GM18505 (cell line): ENCODE data around the gene CLASP1.
"Not testable (repeated sequence)": the region's sequence is repeated elsewhere in the genome, so short reads cannot be mapped to it uniquely, and the experiment has no call there.

ENCODE experiments used
- ATAC-seq: cut with Tn5 transposase; IDR thresholded peaks from one replicate; pipeline ENCODE4 v1.9.1; 2021; ENCODE audit not compliant: unreplicated experiment
- POLR2A ChIP-seq: IDR thresholded peaks from 4 replicates; pipeline ENCODE4 v1.6.1; 2011; ENCODE audit warnings: borderline replicate concordance; ENCODE audit not compliant: insufficient read depth, insufficient read length; ENCODE audit errors: extremely low read depth

CLASP1 gene

DNA sequence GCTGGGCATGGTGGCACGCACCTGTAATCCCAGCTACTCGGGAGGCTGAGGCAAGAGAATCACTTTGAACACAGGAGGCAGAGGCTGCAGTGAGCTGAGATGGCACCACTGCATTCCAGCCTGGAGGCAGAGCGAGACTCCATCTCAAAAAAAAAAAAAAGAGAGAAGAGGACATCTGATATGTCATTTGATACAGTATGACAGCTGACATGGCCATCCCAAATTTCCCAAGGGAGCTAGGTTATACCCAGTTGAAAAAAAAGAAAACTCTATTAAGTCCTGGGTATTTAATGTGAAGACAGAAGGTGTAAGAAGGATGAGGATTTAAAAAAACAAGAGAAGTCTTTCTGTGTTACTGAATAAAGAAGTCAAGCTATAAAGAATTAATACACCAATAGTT, 23.3 kb downstream of the CLASP1 start:
- ATAC-seq: no peak
- no peak for TF ChIP-seq POLR2A

DNA sequence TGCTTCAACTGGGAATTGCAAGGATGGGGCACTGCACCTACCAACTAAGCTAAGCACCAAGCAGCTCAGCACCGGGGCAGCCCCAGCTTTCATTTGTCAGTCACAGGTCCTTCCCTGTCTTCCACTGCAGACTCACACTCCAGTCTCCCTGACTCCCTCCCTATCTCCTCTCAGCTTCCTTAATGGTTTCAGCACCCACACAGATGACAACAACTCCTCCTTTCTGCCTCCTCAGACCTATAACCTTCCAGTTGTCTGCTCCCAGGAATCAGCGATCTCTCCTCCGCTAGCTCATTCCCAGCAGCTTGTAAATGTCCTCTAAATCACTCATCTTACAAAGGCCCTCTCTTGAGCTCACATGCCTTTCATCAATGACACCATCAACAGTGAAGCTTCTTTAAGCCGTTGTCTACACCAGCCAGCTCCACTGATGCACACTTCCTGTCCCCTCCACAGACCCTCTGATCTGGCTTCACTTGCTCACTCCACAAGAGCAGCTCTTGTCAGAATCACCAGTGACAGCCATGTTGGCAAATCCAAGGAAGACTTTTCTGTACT, 32.1 kb downstream of the CLASP1 start:
- TF ChIP-seq POLR2A: no peak
- ATAC-seq: peak; percentile 53

DNA sequence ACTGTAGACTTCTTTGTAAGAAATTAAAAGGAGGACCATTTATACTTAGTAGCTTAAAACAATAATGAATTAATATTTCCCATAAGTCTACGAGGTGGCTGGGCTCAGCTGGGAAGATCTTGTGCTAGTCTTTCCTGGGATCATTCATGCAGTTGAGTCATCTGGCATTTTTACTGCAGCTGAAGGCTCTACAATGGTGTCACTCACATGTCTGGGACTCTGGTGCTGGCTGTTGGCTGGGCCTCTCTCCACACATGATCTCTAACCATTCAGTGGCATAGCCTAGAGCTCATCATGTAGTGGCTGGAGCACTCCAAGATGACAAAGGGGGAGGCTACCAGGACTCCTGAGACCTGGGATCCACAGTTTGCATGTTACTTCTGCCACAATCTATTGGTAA, 35.5 kb downstream of the CLASP1 start:
- TF ChIP-seq POLR2A: no peak
- ATAC-seq: no peak

DNA sequence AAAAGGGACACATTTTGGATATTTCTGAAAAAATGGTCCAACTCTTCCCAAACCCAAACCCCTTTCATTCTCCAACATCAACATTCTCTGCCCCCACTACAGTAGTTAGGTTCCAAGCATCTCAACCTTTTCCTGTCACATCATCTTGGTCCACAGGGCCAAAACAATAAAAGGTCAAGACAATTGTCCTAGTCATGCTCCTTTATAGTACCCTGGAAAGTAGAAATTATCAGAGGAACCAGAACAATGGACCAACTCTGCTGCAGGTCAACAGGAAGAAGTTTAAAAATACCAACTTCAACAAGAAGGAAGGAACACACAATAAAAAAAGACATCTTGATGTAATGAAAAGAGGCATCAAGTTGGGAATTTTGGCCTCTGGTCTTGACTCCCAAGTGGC, 36.1 kb downstream of the CLASP1 start:
- ATAC-seq: no peak
- TF ChIP-seq POLR2A: no peak

DNA sequence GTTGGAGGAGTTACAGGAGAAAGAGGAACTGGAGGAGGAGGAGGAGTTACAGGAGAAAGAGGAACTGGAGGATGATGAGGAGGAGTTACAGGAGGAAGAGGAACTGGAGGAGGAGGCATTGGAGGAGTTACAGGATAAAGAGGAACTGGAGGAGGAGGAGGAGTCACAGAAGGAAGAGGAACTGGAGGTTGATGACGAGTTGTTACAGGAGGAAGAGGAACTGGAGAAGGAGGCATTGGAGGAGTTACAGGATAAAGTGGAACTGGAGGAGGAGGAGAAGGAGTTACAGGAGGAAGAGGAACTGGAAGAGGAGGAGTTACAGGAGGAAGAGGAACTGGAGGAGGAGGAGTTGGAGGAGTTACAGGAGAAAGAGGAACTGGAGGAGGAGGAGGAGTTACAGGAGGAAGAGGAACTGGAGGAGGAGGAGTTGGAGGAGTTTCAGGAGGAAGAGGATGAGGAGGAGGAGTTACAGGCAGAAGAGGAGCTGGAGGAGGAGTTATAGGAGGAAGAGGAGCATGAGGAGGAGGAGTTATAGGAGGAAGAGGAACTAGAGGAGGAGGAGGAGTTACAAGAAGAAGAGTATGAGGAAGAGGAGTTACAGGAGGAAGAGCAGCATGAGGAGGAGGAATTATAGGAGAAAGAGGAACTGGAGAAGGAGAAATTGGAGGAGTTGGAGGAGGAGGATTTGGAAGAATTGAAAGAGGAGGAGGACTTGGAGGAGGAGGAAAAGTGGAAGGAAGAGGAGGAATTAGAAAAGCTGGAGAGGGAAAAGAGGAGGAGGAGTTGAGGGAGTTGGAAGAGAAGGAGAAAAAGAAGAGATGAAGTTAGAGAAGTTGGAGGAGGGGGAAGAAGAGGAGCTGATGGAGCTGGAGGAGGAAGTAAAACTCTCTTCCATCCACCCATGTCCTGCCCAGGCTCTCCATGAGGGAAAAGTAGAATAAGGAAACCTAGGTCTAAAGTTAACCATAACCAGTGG, 37.2 kb downstream of the CLASP1 start:
- no peak for TF ChIP-seq POLR2A
- no peak for ATAC-seq

DNA sequence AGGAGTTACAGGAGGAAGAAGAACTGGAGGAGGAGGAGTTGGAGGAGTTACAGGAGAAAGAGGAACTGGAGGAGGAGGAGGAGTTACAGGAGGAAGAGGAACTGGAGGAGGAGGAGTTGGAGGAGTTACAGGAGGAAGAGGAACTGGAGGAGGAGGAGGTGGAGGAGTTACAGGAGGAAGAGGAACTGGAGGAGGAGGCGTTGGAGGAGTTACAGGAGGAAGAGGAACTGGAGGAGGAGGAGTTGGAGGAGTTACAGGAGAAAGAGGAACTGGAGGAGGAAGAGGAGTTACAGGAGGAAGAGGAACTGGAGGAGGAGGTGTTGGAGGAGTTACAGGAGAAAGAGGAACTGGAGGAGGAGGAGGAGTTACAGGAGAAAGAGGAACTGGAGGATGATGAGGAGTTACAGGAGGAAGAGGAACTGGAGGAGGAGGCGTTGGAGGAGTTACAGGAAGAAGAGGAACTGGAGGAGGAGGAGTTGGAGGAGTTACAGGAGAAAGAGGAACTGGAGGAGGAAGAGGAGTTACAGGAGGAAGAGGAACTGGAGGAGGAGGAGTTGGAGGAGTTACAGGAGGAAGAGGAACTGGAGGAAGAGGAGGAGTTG, 38.1 kb downstream of the CLASP1 start:
- not testable (repeated sequence) for ATAC-seq

DNA sequence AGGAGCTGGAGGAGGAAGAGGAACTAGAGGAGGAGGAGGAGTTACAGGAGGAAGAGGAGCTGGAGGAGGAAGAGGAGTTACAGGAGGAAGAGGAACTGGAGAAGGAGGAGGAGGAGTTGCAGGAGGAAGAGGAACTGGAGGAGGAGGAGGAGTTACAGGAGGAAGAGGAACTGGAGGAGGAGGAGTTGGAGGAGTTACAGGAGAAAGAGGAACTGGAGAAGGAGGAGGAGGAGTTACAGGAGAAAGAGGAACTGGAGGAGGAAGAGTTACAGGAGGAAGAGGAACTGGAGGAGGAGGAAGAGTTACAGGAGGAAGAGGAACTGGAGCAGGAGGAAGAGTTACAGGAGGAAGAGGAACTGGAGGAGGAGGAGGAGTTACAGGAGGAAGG, 38.8 kb downstream of the CLASP1 start:
- not testable (repeated sequence) for ATAC-seq

DNA sequence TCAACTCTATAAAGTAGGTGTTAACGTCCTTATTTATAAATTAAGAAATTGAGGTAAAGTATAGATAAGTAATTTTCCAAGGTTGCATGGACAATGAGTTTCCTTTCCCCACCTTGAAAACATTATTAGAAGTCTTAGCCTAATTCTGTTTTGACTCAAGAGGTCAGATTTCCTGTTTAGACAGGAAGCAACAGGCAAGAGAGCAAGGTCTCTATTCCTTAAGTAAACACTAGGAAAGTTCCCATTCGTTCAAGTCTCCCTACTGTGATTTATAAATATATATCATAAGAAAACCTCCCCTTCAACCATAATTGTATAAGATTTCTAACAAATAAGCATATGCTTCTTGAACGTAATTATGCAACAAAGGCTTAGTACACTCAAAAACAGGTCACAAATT, 40.3 kb downstream of the CLASP1 start:
- TF ChIP-seq POLR2A: no peak
- no peak for ATAC-seq

DNA sequence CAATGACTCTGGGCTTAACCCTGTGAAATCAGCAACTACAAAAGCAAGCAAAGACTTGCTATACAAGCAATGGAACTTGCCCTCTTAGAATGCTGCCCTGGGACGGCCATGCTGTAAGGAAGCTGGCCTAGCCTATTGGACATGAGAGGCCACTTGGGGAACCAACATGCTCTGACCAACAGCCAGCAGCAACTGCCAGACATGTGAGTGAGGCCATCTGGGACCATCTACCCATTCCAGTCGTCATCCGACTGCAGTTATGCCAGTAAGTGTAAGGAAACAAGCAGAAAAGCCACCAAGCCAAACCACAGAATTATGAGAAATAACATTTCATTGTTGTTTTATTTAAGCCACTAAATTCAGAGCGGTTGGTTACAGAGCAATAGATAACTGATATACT, 40.9 kb downstream of the CLASP1 start:
- no peak for ATAC-seq
- TF ChIP-seq POLR2A: no peak

DNA sequence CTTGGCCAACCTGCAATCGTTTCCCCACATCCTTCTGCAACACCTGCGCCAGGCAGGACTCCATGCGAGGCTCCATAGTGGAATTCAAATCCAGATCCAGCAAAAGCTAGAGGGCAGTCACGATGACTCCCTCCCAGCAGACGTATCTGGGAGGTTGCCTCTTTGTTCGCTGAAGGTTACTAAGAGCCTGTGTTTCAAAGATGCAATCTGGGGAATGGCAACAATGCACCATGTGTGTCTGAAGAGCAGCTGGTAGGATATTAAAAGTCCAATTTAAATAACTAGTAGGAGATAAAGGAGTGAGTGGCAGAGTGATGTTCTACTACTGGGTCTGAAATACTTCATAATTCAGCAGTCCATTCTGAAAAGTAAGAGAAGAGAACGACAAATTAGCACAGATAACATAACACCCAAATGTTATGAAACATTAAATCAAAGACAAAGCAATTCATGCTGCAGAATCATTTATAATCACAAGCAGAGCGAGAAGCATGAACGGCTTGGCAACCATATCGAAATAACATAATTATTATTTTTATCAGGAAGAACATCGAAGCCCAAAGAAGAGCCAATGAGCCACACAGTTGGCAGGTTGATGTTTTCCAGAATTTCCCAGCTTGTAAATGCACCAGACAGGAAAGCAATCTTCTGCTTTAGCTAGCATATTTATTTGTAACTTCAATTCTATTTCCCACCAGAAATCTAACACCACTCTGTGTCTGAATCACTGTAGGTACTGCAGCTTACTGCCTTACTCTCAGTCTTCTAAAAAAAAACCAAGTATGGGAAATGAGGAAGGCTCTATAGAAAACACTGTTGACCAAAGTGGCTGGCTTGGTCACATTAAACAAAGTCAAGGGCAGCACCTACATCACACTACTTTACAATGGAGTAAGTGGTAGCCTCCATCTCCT, 43.2 kb downstream of the CLASP1 start:
- no peak for TF ChIP-seq POLR2A
- no peak for ATAC-seq

DNA sequence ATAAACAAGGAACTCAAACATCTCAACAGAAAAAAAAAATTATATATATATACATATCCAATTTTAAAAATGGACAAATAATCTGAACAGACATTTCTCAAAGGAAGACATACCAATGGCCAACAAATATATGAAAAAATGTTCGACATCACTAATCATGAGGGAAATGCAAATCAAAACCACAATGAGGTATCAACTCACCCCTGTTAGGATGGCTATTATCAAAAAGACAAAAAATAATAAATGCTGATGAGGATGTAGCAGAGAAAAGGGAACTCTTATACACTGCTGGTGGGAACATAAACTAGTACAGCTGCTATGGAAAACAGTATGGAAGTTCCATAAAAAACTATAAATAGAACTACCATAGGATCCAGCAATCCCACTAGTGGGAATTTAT, 46.1 kb downstream of the CLASP1 start:
- TF ChIP-seq POLR2A: no peak
- ATAC-seq: no peak

DNA sequence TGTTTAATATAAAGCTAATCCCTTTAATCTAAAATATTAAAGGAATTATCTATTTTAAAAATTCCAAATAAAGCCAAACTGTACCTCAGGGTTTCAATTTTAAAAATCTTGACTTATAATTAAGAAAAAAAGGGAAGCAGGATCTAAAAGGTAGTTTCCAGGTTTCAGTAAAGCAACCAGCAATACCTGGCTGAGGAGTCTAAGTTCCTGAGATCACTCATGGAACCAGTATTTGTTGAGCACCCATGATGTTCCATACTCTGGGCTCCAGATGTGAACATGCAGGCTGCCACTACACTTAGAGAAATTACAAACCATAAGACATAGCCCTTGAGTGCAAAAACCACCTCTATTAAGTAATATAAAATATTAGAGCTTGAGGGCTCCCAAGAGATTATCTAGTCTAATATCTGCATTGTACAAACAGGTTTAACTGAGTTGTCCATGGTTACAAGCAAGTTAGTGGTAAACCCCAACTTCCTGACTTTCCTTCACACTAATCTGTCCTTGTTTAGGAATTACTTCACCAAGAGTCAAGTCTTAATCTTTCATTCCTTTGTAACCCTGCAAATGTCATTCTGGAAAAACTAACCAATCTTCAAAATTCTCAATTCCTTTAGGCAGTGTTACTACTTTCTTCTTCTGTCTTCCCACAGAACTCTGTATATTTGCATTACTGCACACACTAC, 49.2 kb downstream of the CLASP1 start:
- ATAC-seq: no peak
- TF ChIP-seq POLR2A: no peak

DNA sequence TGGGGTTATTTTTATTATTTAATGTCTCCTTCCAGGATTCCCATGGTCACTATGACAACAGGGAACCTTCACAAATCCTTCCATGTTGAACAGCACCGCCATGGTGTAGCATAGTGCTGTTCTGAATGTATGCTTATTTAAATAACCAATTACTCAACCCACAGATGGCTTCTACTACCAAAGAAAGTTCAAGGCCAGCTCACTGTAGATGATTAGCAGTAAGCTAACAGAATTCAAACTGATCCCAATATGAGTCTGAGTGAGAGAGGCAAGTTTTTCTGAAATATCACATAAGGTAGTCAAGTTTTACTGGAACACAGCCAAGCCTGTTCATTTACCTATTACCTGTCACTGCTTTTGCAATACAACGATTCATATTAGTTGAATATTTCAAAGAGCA, 51.2 kb downstream of the CLASP1 start:
- no peak for ATAC-seq
- no peak for TF ChIP-seq POLR2A
